ENCODE measurements around the gene CDKN2B.

- TF ChIP-seq, protein P1, sequence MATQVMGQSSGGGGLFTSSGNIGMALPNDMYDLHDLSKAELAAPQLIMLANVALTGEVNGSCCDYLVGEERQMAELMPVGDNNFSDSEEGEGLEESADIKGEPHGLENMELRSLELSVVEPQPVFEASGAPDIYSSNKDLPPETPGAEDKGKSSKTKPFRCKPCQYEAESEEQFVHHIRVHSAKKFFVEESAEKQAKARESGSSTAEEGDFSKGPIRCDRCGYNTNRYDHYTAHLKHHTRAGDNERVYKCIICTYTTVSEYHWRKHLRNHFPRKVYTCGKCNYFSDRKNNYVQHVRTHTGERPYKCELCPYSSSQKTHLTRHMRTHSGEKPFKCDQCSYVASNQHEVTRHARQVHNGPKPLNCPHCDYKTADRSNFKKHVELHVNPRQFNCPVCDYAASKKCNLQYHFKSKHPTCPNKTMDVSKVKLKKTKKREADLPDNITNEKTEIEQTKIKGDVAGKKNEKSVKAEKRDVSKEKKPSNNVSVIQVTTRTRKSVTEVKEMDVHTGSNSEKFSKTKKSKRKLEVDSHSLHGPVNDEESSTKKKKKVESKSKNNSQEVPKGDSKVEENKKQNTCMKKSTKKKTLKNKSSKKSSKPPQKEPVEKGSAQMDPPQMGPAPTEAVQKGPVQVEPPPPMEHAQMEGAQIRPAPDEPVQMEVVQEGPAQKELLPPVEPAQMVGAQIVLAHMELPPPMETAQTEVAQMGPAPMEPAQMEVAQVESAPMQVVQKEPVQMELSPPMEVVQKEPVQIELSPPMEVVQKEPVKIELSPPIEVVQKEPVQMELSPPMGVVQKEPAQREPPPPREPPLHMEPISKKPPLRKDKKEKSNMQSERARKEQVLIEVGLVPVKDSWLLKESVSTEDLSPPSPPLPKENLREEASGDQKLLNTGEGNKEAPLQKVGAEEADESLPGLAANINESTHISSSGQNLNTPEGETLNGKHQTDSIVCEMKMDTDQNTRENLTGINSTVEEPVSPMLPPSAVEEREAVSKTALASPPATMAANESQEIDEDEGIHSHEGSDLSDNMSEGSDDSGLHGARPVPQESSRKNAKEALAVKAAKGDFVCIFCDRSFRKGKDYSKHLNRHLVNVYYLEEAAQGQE (IDR thresholded peaks at IDR 0.05; ENCODE audit: low read depth), result no peak
- TF ChIP-seq YY1 (IDR thresholded peaks at IDR 0.05; ENCODE audit: extremely low read depth, insufficient replicate concordance, low read depth, low read length), result no peak
Observed at GRCh38 chr9:21968331-21969010, 40.6 kb downstream of the CDKN2B start.
